CD14-positive monocyte (primary cell): Measurements from ENCODE around the gene GPRASP3. TPM values are rescaled to one million over a fixed set of nuclear protein-coding genes. Genes with fewer than 3 reads are reported as not detected.

Experiments
- DNase-seq, 3 donors: peaks; one replicate each; pipeline ENCODE4 v3.0.0-alpha.2; 2011 to 2022
- H2AFZ ChIP-seq: 2 replicates; pipeline ENCODE4 v1.6.0; 2012; ENCODE audit warnings: mild to moderate bottlenecking, low read depth, low read length, inconsistent platforms; ENCODE audit not compliant: insufficient read depth, poor library complexity, severe bottlenecking
- H3K27ac ChIP-seq, 2 donors: 1 replicate in 1 of 2; 2 replicates in 1 of 2; pipeline ENCODE4 v1.5.1; 2012 to 2013; ENCODE audit warnings: low read length in 2 of 2, control low read depth in 1 of 2, inconsistent platforms in 1 of 2, low read depth in 1 of 2, mild to moderate bottlenecking in 1 of 2
- H3K27me3 ChIP-seq, 2 donors: one replicate each; pipeline versions ENCODE4 v1.6.0 to v1.6.1; 2011 to 2013; ENCODE audit warnings: low read length in 2 of 2; ENCODE audit not compliant: control insufficient read depth in 2 of 2, insufficient read depth in 2 of 2
- H3K36me3 ChIP-seq, 2 donors: replicated peaks in 1 of 2; 1 replicate in 1 of 2; 2 replicates in 1 of 2; pipeline versions ENCODE4 v1.5.1 to v1.6.1; 2012 to 2013; ENCODE audit warnings: low read length in 2 of 2, control low read depth in 1 of 2, inconsistent platforms in 1 of 2, mild to moderate bottlenecking in 1 of 2; ENCODE audit not compliant: insufficient read depth in 2 of 2, control insufficient read depth in 1 of 2
- H3K4me1 ChIP-seq, 2 donors: 1 replicate in 1 of 2; 2 replicates in 1 of 2; pipeline versions ENCODE4 v1.5.1 to v1.6.1; 2012 to 2013; ENCODE audit warnings: low read length in 2 of 2, control low read depth in 1 of 2, inconsistent platforms in 1 of 2, mild to moderate bottlenecking in 1 of 2, moderate library complexity in 1 of 2; ENCODE audit not compliant: insufficient read depth in 2 of 2, control insufficient read depth in 1 of 2
- H3K4me2 ChIP-seq: replicated peaks from 2 replicates; pipeline ENCODE3; 2012; ENCODE audit warnings: low read length, moderate library complexity, mild to moderate bottlenecking; ENCODE audit not compliant: poor library complexity, severe bottlenecking; ENCODE audit errors: extremely low read depth
- H3K4me3 ChIP-seq, 3 experiments: fragments of 200-600 bp in 1 of 3; sonication (generic) in 1 of 3; replicated peaks in 1 of 3; 1 replicate in 2 of 3; 2 replicates in 1 of 3; pipeline ENCODE4 v1.5.1; 2011 to 2013; ENCODE audit warnings: low read length in 3 of 3, mild to moderate bottlenecking in 3 of 3, control low read depth in 2 of 3, low read depth in 2 of 3, inconsistent platforms in 1 of 3, moderate library complexity in 1 of 3
- H3K79me2 ChIP-seq: 2 replicates; pipeline ENCODE4 v1.6.0; 2012; ENCODE audit warnings: mild to moderate bottlenecking, control low read depth, inconsistent platforms, low read length, moderate library complexity; ENCODE audit not compliant: insufficient read depth
- H3K9ac ChIP-seq: 2 replicates; pipeline ENCODE4 v1.6.0; 2017; ENCODE audit warnings: low read length, mild to moderate bottlenecking; ENCODE audit not compliant: insufficient read depth, poor library complexity, severe bottlenecking
- H3K9me3 ChIP-seq, 2 donors: replicated peaks in 1 of 2; 1 replicate in 1 of 2; 2 replicates in 1 of 2; pipeline versions ENCODE4 v1.5.1 to v1.6.1; 2012 to 2013; ENCODE audit warnings: low read length in 2 of 2, control low read depth in 1 of 2; ENCODE audit not compliant: control insufficient read depth in 1 of 2, insufficient read depth in 1 of 2
- H4K20me1 ChIP-seq: 2 replicates; pipeline ENCODE4 v1.6.0; 2012; ENCODE audit warnings: mild to moderate bottlenecking, low read length, control low read depth, moderate library complexity; ENCODE audit not compliant: insufficient read depth
- H3K27ac Mint-ChIP-seq, 7 donors: one replicate each; pipeline ENCODE4 v1.8.0; 2020; ENCODE audit warnings: mild to moderate bottlenecking in 7 of 7, mixed read lengths in 7 of 7, moderate library complexity in 6 of 7, inconsistent platforms in 2 of 7
- H3K27me3 Mint-ChIP-seq, 3 donors: one replicate each; pipeline ENCODE4 v1.8.0; 2021 to 2022; ENCODE audit warnings: low read depth in 3 of 3, mild to moderate bottlenecking in 3 of 3, mixed read lengths in 3 of 3, moderate library complexity in 3 of 3, inconsistent platforms in 1 of 3
- H3K36me3 Mint-ChIP-seq, 2 donors: one replicate each; pipeline ENCODE4 v1.8.0; 2020; ENCODE audit warnings: mixed read lengths in 2 of 2, inconsistent platforms in 1 of 2, mild to moderate bottlenecking in 1 of 2
- H3K4me1 Mint-ChIP-seq: one replicate; pipeline ENCODE4 v1.8.0; 2020; ENCODE audit warnings: mild to moderate bottlenecking, mixed read lengths
- H3K4me3 Mint-ChIP-seq, 2 donors: one replicate each; pipeline ENCODE4 v1.8.0; 2020; ENCODE audit warnings: mild to moderate bottlenecking in 2 of 2, mixed read lengths in 2 of 2, moderate library complexity in 1 of 2
- H3K9me3 Mint-ChIP-seq, 7 donors: one replicate each; pipeline ENCODE4 v1.8.0; 2020 to 2022; ENCODE audit warnings: mixed read lengths in 7 of 7, mild to moderate bottlenecking in 6 of 7, moderate library complexity in 6 of 7, inconsistent platforms in 2 of 7
- CTCF ChIP-seq: fragments of 200-600 bp; IDR thresholded peaks from one replicate; pipeline ENCODE4 v1.8.0; 2022; ENCODE audit warnings: antibody characterized with exemption, mild to moderate bottlenecking
- WGBS: methylation state at CpG from one replicate; pipeline ENCODE4 v1.1.5; 2013; ENCODE audit warnings: missing lambda C conversion rate; ENCODE audit not compliant: insufficient coverage; 5-methylcytosine and 5-hydroxymethylcytosine counted together
- intact Hi-C, 2 donors: fragments of 100-400 bp; cut with micrococcal nuclease; formaldehyde crosslinking; loops; one replicate each; pipeline versions ENCODE4 v1.15.0 to v1.15.1; 2023
- polyA plus RNA-seq, 3 donors: library from polyadenylated mRNA; depleted of rRNA in 1 of 3; unstranded in 2 of 3; stranded (reverse) in 1 of 3; fragments of 300-500 nt in 2 of 3; fragments of >200 nt in 1 of 3; fragmentation: Illumina TruSeq in 2 of 3; gene quantifications; 1 replicate in 2 of 3; 2 replicates in 1 of 3; pipeline ENCODE4 v1.2.3, GENCODE V29; 2012 to 2021

GPRASP3 gene
- polyA plus RNA-seq, 3 donors, result 0.03 to 0.08 (median 0.04) TPM

DNA sequence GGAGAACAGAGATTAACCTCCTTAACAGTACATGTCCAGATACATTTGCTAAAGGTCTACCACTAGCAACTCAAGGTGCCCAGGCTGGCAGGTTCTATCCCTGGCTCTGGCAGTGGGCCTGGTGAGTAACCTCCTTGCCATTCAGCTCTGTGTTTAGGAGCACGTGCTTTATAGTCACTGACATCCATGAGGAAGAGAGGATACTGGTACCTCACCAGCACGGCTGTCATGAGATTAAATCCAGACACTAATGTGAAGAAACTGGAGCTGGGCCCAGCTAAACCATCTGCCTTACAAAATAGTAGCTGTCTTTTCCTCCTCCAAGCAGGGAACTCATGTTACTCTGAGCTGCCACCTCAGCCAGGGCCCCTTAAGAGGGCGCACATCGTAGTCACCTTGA lies 45.3 kb downstream of the GPRASP3 start:
- no peak for DNase-seq
- no peak overlapping the region for H3K9ac ChIP-seq
- H3K36me3 ChIP-seq, result no peaks in the 10 kb centered on the region
- Mint-ChIP-seq H3K36me3 (no peaks in the 10 kb centered on the region), H3K9me3 (no peaks in the 10 kb centered on the region), H3K4me3 (no peak overlapping the region), H3K27ac (no peak overlapping the region), H3K27me3 (peaks cover 0 to 4% (median 1%) of the 10 kb centered on the region in 3 donors), H3K4me1 (peaks cover 8% of the 10 kb centered on the region)
- H3K4me3 ChIP-seq, result no peak overlapping the region
- peaks cover 0 to 4% of the 10 kb centered on the region in 2 donors for H3K4me1 ChIP-seq
- no peaks in the 10 kb centered on the region for H3K79me2 ChIP-seq
- intact Hi-C loops, result no loop called here
- H4K20me1 ChIP-seq, result no peaks in the 10 kb centered on the region
- no CpG with 5 or more reads among the region's 4 CpGs for WGBS
- H3K9me3 ChIP-seq, result no peaks in the 10 kb centered on the region
- no peak for TF ChIP-seq CTCF
- H3K27ac ChIP-seq, result no peak overlapping the region
- no peak overlapping the region for H3K4me2 ChIP-seq
- H3K27me3 ChIP-seq, result peaks cover 0 to 2% of the 10 kb centered on the region in 2 donors
- no peak overlapping the region for H2AFZ ChIP-seq

DNA sequence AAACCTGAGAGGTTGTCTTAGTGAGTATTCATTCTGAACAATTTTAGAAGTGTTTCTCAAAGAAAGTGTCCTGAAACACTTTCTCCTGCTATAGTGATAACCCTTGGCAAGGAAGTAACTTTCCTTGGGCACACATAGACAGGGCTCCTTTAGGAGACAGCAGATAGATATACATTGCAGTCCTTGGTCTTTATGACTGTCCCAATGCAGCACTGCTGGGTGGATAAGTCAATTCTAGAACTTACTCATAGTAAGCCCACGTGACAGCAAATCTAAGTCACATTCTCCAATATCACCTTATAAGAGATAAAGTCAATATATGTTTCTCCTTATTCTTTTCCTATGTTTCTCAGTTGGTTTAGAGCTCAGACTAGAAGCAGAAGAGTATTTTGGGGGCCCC lies 46.7 kb downstream of the GPRASP3 start:
- H3K27ac ChIP-seq, result no peak overlapping the region
- no peak for DNase-seq
- WGBS, result no CpG with 5 or more reads among the region's 1 CpG
- Mint-ChIP-seq H3K4me1 (peaks cover 8% of the 10 kb centered on the region), H3K27me3 (peaks cover 0 to 4% (median 1%) of the 10 kb centered on the region in 3 donors), H3K36me3 (no peaks in the 10 kb centered on the region), H3K4me3 (no peak overlapping the region), H3K9me3 (no peaks in the 10 kb centered on the region), H3K27ac (no peak overlapping the region)
- no peak overlapping the region for H3K4me2 ChIP-seq
- H2AFZ ChIP-seq, result no peak overlapping the region
- H3K9me3 ChIP-seq, result no peaks in the 10 kb centered on the region
- H3K79me2 ChIP-seq, result no peaks in the 10 kb centered on the region
- intact Hi-C loops, result no loop called here
- TF ChIP-seq CTCF, result no peak
- no peak overlapping the region for H3K4me3 ChIP-seq
- H3K27me3 ChIP-seq, result peaks cover 0 to 2% of the 10 kb centered on the region in 2 donors
- peaks cover 0 to 4% of the 10 kb centered on the region in 2 donors for H3K4me1 ChIP-seq
- H3K9ac ChIP-seq, result no peak overlapping the region
- H3K36me3 ChIP-seq, result no peaks in the 10 kb centered on the region
- H4K20me1 ChIP-seq, result no peaks in the 10 kb centered on the region
